Osteocyte (in vitro differentiated cells): ENCODE measurements around the gene ACSM2A. TPM values are rescaled to one million over a fixed set of nuclear protein-coding genes. Genes with fewer than 3 reads are reported as not detected.
A peak's percentile ranks its signal among the peaks of the same experiment; 100 is the strongest.
"Not testable (repeated sequence)": the region's sequence is repeated elsewhere in the genome, so short reads cannot be mapped to it uniquely, and the experiment has no call there.

Source experiments
- DNase-seq: peaks from one replicate; pipeline ENCODE4 v3.0.0; 2021; ENCODE audit warnings: mixed read lengths; ENCODE audit not compliant: unreplicated experiment; ENCODE audit errors: extremely low spot score
- H3K27ac Mint-ChIP-seq: one replicate; pipeline ENCODE4 v1.8.0; 2021; ENCODE audit warnings: mild to moderate bottlenecking, mixed read lengths; ENCODE audit not compliant: unreplicated experiment
- H3K27me3 Mint-ChIP-seq: one replicate; pipeline ENCODE4 v1.8.0; 2021; ENCODE audit warnings: mixed read lengths; ENCODE audit not compliant: unreplicated experiment
- H3K36me3 Mint-ChIP-seq: one replicate; pipeline ENCODE4 v1.8.0; 2021; ENCODE audit warnings: mixed read lengths; ENCODE audit not compliant: unreplicated experiment
- H3K4me1 Mint-ChIP-seq: one replicate; pipeline ENCODE4 v1.8.0; 2021; ENCODE audit warnings: mixed read lengths; ENCODE audit not compliant: unreplicated experiment
- H3K4me3 Mint-ChIP-seq: one replicate; pipeline ENCODE4 v1.8.0; 2021; ENCODE audit warnings: mild to moderate bottlenecking, moderate library complexity, mixed read lengths; ENCODE audit not compliant: unreplicated experiment
- H3K9me3 Mint-ChIP-seq: one replicate; pipeline ENCODE4 v1.8.0; 2021; ENCODE audit warnings: mixed read lengths; ENCODE audit not compliant: unreplicated experiment
- CTCF ChIP-seq: fragments of 200-600 bp; sonication (generic); IDR thresholded peaks from 2 replicates; pipeline ENCODE4 v1.5.0; 2021; ENCODE audit warnings: antibody characterized with exemption, mild to moderate bottlenecking, moderate library complexity
- total RNA-seq: library from RNA; stranded (reverse); gene quantifications from 2 replicates; pipeline ENCODE4 v1.2.1, GENCODE V29; 2021

The ACSM2A gene
- total RNA-seq, 1 donor from 2014 or later: not detected

DNA sequence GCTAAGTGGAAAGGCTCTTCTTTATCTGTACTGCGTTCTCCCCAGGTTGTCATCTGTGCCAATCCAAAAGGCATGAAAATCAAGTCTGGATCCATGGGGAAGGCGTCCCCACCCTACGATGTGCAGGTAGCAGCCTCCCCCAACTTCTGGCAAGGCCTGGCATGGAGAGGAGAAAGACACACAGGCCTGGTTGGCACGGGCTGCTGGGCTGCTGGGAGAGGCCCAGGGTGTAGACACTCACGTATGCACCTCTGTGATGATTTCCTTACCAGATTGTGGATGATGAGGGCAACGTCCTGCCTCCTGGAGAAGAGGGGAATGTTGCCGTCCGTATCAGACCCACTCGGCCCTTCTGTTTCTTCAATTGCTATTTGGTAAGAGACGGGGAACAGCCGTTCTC lies 20.4 kb upstream of the ACSM2A start:
- Mint-ChIP-seq H3K36me3 (no peaks in the 10 kb centered on the region), H3K4me1 (no peaks in the 10 kb centered on the region), H3K27ac (no peak overlapping the region), H3K4me3 (no peak overlapping the region), H3K9me3 (no peaks in the 10 kb centered on the region), H3K27me3 (no peaks in the 10 kb centered on the region)
- no peak for DNase-seq
- no peak for TF ChIP-seq CTCF

DNA sequence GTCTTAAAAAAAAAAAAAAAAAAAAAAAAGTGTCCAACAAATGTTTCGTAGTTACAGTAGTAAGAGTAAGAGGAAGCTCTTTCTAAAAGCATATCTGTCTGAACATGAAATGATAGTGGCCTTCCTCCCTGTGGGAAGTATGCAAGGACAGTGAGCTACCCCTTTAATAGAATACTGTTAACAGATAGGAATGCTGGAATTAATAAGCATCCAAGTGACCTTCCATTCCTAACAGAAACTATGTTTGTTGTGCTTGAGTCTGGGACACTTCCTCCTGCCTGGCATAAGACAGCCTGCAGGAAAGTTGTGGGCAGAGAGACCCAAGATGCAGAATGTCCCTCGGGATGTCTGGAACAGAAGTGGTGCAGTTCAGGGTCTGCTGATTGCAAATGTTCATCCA lies 12.4 kb upstream of the ACSM2A start:
- DNase-seq, H3K36me3 Mint-ChIP-seq, H3K27ac Mint-ChIP-seq, H3K4me3 Mint-ChIP-seq, H3K27me3 Mint-ChIP-seq, H3K9me3 Mint-ChIP-seq: not testable (repeated sequence)
- H3K4me1 Mint-ChIP-seq: peaks cover 10% of the 10 kb centered on the region

DNA sequence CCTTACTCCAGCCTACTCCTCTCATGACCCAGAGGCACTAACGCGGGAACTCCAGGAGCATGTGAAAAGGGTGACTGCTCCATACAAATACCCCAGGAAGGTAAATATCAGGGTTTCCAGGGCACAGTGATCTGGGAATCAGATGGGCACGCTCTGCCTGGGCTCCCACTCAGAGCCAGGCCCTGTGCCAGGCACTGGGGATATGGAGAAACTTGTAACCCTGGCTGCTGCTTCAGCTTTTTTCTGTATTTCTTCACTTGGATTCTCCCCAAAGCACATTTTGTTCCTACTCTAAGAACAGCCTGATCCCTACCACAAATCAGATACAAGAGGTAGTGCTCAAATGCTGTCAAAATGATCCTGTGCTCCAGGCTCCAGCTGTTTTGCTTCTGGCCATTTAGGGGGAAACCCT lies 11.5 kb upstream of the ACSM2A start:
- H3K4me3 Mint-ChIP-seq, H3K36me3 Mint-ChIP-seq, H3K9me3 Mint-ChIP-seq, H3K27ac Mint-ChIP-seq, DNase-seq, H3K27me3 Mint-ChIP-seq: not testable (repeated sequence)
- H3K4me1 Mint-ChIP-seq: peaks cover 10% of the 10 kb centered on the region

GRCh38 chr16:20440731-20441130 lies 10.6 kb upstream of the ACSM2A start:
- not testable (repeated sequence) for H3K4me3 Mint-ChIP-seq, DNase-seq, H3K27me3 Mint-ChIP-seq, H3K9me3 Mint-ChIP-seq, H3K36me3 Mint-ChIP-seq
- peaks cover 10% of the 10 kb centered on the region for H3K4me1 Mint-ChIP-seq
- H3K27ac Mint-ChIP-seq: peak overlapping the region; percentile 67

DNA sequence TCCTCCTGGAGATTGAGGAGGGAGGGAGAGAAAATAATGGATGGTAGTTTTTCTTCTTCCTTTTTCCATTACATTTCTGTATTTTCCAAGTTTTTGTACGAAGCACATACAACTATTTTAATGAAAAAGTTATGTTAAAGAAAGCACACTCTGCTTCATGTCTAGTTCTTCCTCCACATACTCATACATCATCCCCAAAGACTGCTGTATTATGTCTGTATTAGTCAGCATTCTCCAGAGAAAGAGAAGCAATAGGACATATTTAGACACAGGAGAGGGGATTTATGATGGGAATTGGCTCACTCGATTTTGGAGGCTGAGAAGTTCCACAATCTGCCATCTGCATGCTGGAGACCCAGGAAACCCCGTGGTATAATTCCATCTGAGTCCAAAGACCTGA lies 10.1 kb upstream of the ACSM2A start:
- Mint-ChIP-seq H3K27me3 (no peaks in the 10 kb centered on the region), H3K4me3 (no peak overlapping the region), H3K36me3 (no peaks in the 10 kb centered on the region), H3K27ac (peak overlapping the region; percentile 81), H3K9me3 (no peaks in the 10 kb centered on the region), H3K4me1 (peaks cover 10% of the 10 kb centered on the region)
- TF ChIP-seq CTCF: no peak
- no peak for DNase-seq

DNA sequence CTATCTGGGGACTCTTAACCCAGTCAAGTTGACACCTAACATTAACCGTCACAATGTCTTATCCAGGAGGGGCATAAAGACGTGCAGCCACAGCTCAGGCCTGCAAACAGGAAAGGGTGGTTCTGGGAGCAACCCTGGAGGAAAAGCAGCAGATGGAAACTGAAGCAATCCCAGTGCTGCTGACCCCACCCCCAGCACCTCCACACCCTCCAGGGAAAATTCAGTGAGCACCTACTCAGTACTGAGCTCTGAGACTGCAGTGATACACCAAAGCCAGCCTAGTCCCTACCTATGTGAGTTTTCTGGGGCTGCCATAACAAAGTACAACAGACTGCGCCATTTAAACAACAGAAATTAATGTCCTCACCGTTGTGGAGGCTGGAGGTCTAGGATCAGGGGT lies 9.5 kb upstream of the ACSM2A start:
- DNase-seq, H3K9me3 Mint-ChIP-seq, H3K27ac Mint-ChIP-seq, H3K4me3 Mint-ChIP-seq, H3K27me3 Mint-ChIP-seq, H3K36me3 Mint-ChIP-seq: not testable (repeated sequence)
- peaks cover 10% of the 10 kb centered on the region for H3K4me1 Mint-ChIP-seq

DNA sequence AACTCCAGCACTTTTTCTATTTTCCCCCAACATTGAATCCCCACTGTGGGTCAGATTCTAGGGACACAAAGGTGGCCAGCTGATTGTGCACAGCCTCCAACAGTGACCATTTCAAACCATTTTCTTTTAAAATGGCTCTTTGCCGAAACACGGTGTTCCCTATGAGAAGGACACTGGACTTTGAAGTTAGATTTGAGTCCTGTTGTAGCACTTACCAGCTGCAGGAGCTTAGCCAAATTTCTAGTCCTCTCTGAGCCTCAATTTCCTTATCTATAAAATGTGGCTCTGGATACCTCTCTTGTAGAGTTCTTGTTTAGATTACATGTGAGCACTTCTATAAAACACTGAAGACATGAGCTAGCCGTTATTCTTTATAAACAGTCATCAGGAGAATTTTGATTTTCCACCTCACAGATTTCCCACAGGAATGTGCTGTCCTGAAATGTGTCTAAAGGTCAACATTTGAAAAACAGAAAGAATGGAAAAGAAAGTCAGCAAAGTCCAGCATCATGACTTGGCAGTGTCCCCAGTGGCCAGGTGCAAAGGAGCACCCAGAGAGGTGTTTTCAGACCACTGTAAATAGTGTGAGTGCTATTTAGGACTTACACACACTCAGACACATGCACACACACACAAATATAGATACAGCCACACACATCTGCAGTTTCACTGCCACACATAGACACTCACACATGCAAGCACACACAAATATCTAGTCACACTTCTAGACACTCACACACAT lies 4.5 kb upstream of the ACSM2A start:
- not testable (repeated sequence) for DNase-seq, H3K4me3 Mint-ChIP-seq, H3K27ac Mint-ChIP-seq, H3K36me3 Mint-ChIP-seq, H3K27me3 Mint-ChIP-seq, H3K4me1 Mint-ChIP-seq, H3K9me3 Mint-ChIP-seq

- H3K4me3 Mint-ChIP-seq, H3K36me3 Mint-ChIP-seq, H3K9me3 Mint-ChIP-seq, H3K27ac Mint-ChIP-seq, H3K4me1 Mint-ChIP-seq, DNase-seq, H3K27me3 Mint-ChIP-seq: not testable (repeated sequence)
Observed at GRCh38 chr16:20453633-20454032, 2.3 kb downstream of the ACSM2A start.

DNA sequence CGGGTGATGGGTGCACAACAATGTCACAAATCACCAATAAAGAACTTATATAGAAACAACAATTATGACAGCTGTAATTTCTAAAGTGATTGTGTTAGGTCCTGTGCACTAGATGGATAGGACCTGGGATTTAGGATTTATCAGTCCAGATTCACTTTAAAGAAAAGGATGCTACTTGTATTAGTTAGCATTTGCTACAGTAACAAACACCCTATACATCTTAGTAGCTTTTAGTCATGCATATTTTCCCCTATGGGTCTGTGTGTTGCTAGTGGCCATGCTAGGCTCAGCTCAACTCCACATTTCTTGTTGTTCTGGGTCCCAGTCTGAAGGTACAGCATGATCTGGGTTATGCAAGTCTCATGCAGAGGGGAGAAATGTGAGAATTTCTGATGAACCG lies 7.9 kb downstream of the ACSM2A start:
- not testable (repeated sequence) for H3K4me3 Mint-ChIP-seq, H3K27me3 Mint-ChIP-seq, H3K4me1 Mint-ChIP-seq, H3K36me3 Mint-ChIP-seq, H3K27ac Mint-ChIP-seq, H3K9me3 Mint-ChIP-seq, DNase-seq

GRCh38 chr16:20460313-20460712 lies 9.0 kb downstream of the ACSM2A start:
- H3K4me3 Mint-ChIP-seq, DNase-seq, H3K4me1 Mint-ChIP-seq, H3K27me3 Mint-ChIP-seq, H3K27ac Mint-ChIP-seq, H3K36me3 Mint-ChIP-seq, H3K9me3 Mint-ChIP-seq: not testable (repeated sequence)

- H3K4me1 Mint-ChIP-seq, H3K27me3 Mint-ChIP-seq, H3K4me3 Mint-ChIP-seq, H3K27ac Mint-ChIP-seq, H3K36me3 Mint-ChIP-seq, DNase-seq: not testable (repeated sequence)
- H3K9me3 Mint-ChIP-seq: peaks cover 14% of the 10 kb centered on the region
Observed at GRCh38 chr16:20468954-20469353, 17.6 kb downstream of the ACSM2A start.
